ENCODE results near the gene SEC14L1. TPM values are rescaled to one million over a fixed set of nuclear protein-coding genes. Genes with fewer than 3 reads are reported as not detected.

SEC14L1 gene
- total RNA-seq, 4 donors from 2014 or later = 18.2 to 187 (median 46.5) TPM

- H3K4me1 ChIP-seq = peaks cover 0 to 16% (median 7%) of the 10 kb centered on the region in 4 donors
- no peaks in the 10 kb centered on the region for H3K36me3 ChIP-seq
- no peak overlapping the region for H3K4me3 ChIP-seq
- no peak for DNase-seq
- no peaks in the 10 kb centered on the region for H3K27me3 ChIP-seq
- no peak for TF ChIP-seq POLR2A (IDR thresholded peaks at IDR 0.05)
- TF ChIP-seq, protein P1, sequence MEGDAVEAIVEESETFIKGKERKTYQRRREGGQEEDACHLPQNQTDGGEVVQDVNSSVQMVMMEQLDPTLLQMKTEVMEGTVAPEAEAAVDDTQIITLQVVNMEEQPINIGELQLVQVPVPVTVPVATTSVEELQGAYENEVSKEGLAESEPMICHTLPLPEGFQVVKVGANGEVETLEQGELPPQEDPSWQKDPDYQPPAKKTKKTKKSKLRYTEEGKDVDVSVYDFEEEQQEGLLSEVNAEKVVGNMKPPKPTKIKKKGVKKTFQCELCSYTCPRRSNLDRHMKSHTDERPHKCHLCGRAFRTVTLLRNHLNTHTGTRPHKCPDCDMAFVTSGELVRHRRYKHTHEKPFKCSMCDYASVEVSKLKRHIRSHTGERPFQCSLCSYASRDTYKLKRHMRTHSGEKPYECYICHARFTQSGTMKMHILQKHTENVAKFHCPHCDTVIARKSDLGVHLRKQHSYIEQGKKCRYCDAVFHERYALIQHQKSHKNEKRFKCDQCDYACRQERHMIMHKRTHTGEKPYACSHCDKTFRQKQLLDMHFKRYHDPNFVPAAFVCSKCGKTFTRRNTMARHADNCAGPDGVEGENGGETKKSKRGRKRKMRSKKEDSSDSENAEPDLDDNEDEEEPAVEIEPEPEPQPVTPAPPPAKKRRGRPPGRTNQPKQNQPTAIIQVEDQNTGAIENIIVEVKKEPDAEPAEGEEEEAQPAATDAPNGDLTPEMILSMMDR (IDR thresholded peaks at IDR 0.05) = no peak
- no peak overlapping the region for H3K27ac ChIP-seq
- H3K9me3 ChIP-seq = no peaks in the 10 kb centered on the region
Observed at GRCh38 chr17:77245162-77245926, 104.6 kb downstream of the SEC14L1 start.

DNA sequence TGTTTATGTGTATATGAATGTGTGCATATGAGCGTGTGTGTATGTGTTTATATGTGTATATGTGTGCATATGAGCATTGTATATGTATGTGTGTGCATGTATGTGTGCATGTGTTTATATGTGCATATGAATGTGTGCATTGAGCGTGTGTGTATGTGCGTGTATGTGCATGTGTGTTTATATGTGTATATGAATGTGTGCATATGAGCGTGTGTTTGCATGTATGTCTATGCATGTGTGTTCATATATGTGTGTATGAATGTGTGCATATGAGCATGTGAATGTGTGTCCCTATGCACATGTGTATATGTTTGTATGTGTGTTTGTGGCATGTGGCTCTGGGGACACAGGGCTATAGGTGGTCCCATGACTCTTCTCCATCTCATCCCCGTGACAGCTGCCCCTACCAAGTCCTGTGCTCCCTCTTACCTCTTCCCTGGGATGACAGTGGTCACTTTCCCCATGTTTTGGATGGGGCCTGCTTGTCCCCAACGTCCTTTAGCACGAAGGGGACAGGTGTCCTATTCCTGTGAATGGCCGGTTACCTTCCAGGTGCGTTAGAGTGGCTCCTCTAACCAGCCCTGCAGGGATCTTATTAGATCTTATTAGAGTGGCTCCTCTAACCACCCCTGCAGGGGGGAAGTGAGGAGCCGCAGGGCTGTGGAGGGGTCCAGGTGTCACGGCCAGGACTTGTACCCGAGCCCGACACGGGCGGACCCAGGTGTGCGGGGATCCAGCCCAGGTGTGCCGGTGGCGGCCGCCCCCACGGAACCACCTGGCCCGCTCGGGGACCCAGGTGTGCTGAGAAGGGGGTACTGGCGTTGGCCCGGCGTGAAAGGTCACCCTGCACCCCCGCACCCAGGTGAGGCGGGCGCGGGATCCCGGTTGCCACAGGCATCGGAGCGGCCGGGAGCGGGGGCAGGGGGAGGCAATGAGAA is 105.6 kb downstream of the SEC14L1 start:
- DNase-seq = no peak
- peaks cover 0 to 16% (median 7%) of the 10 kb centered on the region in 4 donors for H3K4me1 ChIP-seq

DNA sequence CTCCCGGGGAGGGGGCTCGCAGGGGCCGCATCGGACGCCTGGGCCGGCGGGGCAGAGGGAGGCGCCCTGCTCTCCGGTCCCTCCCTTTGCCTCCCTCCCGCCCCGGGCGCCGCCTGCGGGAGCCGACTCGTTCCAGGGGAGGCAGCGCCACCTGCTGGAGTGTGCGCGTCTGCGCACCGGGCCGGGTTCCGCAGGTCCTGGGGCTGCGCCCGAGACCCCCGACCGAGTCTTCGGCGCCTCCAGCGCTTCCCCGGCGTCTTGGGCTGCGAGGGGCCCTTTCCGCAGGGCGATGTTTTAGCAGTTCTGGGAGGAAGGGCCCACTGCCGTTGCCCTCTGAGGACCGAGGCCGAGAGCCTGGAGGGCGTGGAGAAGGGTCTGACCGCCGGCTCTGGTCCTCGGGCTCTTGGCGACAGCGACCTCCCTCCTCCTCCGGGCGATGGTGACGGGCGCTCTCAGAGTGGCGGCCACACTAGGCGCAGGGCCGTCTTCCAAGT is 106.3 kb downstream of the SEC14L1 start:
- H3K36me3 ChIP-seq = no peaks in the 10 kb centered on the region
- no peaks in the 10 kb centered on the region for H3K27me3 ChIP-seq
- no peak for TF ChIP-seq POLR2A (IDR thresholded peaks at IDR 0.05)
- TF ChIP-seq, protein P1 (IDR thresholded peaks at IDR 0.05) = peak; percentile 96 to 99 (median 98)
- peak overlapping the region; percentile 38 to 67 (median 58) for H3K4me3 ChIP-seq
- H3K4me1 ChIP-seq = peaks cover 0 to 14% (median 7%) of the 10 kb centered on the region in 4 donors
- peak overlapping the region in 2 of 4 donors; percentile 48 to 50 for H3K27ac ChIP-seq
- DNase-seq = peak; percentile 84 to 91 (median 89)
- no peaks in the 10 kb centered on the region for H3K9me3 ChIP-seq

More for the DNA sequence above, 105.6 kb downstream of the SEC14L1 start:
- H3K27me3 ChIP-seq = no peaks in the 10 kb centered on the region
- H3K36me3 ChIP-seq = no peaks in the 10 kb centered on the region
- H3K4me3 ChIP-seq = peak overlapping the region; percentile 38 to 67 (median 58)
- H3K9me3 ChIP-seq = no peaks in the 10 kb centered on the region
- peak overlapping the region in 2 of 4 donors; percentile 48 to 50 for H3K27ac ChIP-seq
- no peak for TF ChIP-seq POLR2A (IDR thresholded peaks at IDR 0.05)
- TF ChIP-seq, protein P1 (IDR thresholded peaks at IDR 0.05) = no peak

GRCh38 chr17:77247609-77248008 is 106.8 kb downstream of the SEC14L1 start:
- Histone ChIP-seq H3K4me1 (peaks cover 0 to 11% (median 7%) of the 10 kb centered on the region in 4 donors), H3K27ac (no peak overlapping the region), H3K9me3 (no peaks in the 10 kb centered on the region), H3K27me3 (no peaks in the 10 kb centered on the region), H3K4me3 (peak overlapping the region in 3 of 4 donors; percentile 56 to 67 (median 61)), H3K36me3 (no peaks in the 10 kb centered on the region)
- DNase-seq = no peak
- TF ChIP-seq, protein P1 (IDR thresholded peaks at IDR 0.05) = no peak
- TF ChIP-seq POLR2A (IDR thresholded peaks at IDR 0.05) = no peak
